HG03060 (cell line): Measurements from ENCODE around the gene PDGFRB.

Experiments used
- ATAC-seq: cut with Tn5 transposase; IDR thresholded peaks from one replicate; pipeline ENCODE4 v1.9.1; 2021; ENCODE audit warnings: low read depth, moderate number of reproducible peaks; ENCODE audit not compliant: unreplicated experiment

The PDGFRB gene

DNA sequence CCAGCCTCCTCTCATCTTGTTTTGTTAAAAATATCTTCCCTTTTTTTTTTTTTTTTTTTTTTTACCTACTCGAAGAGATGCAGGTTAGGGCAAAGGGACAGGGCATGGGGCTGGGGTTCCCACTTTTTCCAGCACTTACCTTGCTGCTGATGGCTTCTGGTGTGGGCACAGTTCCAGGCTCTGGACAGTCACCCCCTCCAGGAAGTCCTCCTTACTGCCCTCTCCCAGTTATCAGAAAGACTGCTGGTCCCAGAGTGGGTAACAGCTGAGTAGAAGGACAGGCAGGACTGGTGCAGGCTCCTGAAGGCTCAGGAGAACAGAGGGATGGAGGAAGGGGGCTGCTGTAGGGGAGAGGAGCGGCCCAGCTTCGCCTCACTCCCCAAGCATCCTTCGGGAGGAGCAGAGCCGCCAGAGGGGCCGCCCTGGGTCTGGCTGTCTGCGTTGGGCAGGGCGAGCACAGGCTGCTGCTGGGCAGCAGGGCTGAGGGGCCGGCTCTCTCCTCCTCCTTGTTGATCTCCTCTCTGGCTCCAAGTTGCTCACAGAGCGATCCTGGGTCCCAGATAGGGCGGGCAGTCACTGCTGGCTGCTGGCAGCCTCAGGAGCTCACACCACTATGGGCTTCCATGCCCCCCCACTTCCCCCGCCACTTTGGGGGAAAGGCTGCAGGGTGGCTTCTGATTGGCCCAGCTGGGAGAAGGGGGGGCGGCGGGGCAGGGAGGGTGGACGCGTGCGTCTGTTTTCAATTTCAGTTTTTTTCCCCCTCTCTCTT lies at the start of gene PDGFRB:
Gene PDGFRB, minus strand, starts transcription at position 588 of the 769 bp plus-strand sequence. CDS start 18,798 bp downstream, outside the sequence.
- ATAC-seq = no peak

DNA sequence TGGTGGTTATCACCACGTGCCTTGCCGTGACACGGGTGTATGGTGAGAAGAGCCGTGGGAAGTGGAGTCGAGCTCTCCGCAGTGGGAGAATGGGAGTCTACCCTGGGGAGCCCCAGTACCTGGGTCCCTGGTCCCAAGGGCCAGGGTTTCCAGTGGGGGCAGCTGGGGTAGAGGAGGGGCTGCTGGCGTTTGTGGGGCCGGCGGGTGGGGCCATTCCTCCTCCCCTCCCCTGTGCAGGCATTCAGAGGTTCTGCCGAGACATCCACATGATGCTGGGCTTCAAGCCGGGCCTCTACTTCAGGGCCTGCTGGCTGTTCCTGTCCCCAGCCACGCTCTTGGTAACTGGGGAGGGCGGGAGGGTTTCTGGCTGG lies 48.9 kb upstream of the PDGFRB start:
- no peak for ATAC-seq

- ATAC-seq = no peak
These were observed 48.4 kb upstream of the PDGFRB start for GRCh38 chr5:150203832-150204589.

DNA sequence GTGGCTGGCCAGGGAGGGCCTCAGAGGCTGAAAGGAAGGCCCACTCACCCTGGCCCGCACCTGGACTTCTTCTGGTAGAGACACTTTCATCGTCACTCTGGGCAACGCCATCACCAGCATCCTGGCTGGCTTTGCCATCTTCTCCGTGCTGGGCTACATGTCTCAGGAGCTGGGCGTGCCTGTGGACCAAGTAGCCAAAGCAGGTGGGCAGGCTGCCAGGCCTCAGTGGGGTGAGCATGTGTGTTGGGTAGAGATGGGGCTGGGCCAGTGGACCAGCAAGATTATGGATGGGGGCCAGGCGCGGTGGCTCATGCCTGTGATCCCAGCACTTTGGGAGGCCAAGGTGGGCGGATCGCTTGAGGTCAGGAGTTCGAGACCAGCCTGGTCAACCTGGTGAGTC lies 46.9 kb upstream of the PDGFRB start:
- no peak for ATAC-seq

GRCh38 chr5:150197476-150197875 lies 41.8 kb upstream of the PDGFRB start:
- ATAC-seq = no peak

- no peak for ATAC-seq
These were observed 41.3 kb upstream of the PDGFRB start for GRCh38 chr5:150196986-150197385.

DNA sequence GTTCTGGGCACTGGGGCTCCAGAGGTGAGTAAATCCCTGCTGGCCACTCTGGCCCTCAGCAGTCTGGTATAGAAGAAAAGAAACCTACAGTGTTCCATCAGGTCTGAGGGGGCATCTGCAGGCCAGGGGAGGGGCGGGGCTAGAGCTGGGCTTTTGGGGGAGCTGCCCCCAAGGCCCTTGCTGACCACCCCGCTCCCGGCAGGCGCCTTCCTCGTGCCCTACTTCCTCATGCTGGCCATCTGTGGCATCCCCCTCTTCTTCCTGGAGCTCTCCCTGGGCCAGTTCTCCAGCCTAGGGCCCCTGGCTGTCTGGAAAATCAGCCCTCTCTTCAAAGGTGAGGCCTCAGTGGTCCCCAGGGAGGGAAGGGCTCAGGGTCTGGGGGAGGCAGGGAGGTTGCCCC lies 40.9 kb upstream of the PDGFRB start:
- ATAC-seq = no peak

DNA sequence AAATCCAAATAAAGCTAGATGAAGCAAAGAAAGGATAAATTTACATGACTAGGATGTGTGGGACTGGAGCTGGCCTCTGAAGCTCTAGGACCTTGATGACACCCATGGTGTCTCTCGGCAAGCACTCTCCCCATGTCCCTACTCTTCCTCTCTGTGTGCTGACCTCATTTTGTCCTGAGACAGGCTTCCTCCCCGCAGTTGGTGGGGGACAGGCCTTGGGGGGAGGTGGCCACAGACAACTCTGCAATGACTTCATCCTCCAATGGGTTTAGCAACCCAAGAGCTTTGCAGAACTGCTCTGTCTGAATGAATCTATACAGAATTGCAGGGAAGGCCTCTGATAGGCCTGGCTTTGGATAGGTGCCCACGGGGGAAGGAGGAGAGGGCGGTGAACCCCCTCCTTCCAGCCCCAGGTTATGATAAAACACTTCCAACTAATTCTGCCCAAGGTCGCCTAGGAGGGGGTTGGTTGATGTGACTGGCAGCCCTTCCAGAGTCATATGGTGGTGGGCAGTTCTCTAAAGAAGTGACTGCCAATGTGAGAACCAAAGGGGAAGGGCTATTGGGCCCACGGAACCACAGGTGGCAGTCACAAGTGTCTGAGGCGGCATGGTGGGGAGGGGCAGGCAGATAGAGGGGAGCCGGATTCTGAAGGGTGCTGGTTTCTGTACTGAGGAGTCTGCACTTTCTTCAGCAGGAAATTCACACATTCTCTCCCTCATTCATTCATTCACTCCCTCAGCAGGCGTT lies 40.3 kb upstream of the PDGFRB start:
- no peak for ATAC-seq

- ATAC-seq = no peak
These were observed 36.8 kb upstream of the PDGFRB start for GRCh38 chr5:150192462-150192861.

DNA sequence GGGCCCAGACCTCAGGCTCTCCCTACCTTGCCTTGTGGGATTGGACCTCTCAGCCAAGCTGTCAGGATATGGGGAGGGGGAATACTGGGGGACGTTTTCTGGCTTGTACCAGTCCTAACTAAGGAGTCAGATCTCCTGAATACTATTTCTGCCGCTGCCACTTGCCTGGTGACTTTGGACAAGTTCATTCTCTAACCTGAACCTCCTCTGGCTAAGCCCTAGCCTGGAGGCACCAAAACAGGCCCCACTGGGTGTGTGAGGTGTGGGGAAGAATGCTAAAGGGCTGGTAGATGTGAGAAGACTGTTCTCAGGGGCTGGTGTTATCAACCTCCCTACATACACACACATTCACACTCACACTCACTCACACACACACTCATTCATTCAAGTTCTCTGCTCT lies 35.3 kb upstream of the PDGFRB start:
- no peak for ATAC-seq

DNA sequence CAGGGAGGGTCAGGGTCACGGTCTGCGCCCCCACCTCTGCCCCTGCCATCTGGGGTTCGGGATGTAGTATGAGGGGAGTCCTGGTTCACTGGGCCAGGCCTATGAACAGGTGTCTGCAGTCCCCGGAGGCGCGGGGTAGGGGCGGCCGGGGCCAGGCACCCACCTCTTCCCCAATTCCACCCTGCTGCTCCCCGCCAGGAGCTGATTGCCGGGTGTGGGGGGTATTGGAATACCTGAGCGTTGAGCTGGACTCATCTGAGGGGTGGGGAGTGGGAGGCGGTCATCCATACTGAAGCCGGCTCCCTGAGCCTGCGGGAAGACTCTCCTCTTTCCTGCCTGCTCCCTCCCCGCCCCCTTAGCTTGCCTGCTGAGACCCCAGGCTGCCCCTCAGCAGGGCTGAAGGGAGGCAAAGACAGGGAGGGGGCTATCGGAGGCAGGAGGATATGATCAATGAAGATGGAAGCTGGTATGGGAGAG lies 34.9 kb upstream of the PDGFRB start:
- no peak for ATAC-seq

- no peak for ATAC-seq
These were observed 34.3 kb upstream of the PDGFRB start, which contains the start of gene SLC6A7 for GRCh38 chr5:150189728-150190502. Gene SLC6A7, plus strand, starts transcription at chr5:150190062. Its CDS starts 266 bp downstream, at chr5:150190328.

DNA sequence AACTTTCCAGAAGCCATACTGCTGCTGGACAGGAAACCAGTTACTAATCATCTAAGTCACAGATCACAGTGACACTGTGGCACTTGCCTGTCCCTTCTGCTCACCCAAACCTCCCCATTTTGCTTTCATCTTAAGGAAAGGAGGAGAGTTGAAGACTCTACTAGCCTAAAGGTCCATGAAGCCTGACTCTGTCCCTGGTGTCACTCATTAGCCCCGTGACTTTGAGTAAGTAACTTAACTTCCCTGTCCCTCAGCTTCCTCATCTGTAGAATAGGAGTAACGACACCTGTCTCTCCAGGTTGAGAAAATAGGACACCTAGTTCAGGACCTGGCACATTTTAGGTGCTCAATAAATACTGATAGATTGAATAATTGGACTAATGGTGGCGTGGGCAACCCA lies 33.7 kb upstream of the PDGFRB start:
- ATAC-seq = no peak

- ATAC-seq = no peak
These were observed 32.6 kb upstream of the PDGFRB start for GRCh38 chr5:150188146-150188842.

DNA sequence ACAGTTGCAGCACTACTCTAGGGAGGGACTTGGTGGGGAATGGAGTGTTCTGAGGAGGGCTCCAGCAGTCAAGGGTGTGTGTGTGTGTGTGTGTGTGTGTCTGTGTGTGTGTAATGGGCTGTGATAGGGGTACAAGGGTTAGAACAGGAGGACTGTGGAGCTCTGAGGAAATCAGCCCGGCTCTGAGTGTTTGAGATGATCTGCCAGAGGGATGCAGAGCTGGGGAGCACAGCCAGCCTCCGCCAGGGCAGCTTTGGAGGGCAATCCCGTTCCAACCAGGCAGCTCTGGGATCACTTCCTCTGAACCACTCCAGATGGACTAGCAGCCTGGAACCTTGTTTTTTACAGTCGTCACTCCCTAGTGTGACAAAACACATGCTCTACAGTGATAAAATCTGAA lies 31.3 kb upstream of the PDGFRB start:
- ATAC-seq = no peak

DNA sequence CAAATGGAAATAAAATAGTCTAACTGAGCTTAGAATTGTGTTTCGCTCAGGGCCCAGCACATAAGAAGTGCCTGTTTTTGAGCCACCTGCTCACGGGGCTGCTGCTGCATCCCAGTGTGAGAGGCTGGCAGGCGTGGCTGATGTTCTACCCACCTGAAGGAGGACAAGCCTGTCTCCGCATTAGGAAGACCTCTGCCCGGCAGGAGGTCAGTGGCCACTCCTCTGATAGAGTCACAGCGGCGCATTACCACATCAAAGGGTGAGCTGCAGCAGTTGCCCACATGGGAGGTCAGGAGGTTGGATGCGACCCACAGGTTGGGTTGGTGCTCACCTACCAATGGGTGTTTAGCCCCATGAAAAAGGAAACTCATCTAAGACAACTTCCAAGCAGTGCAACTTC lies 30.5 kb upstream of the PDGFRB start:
- no peak for ATAC-seq

GRCh38 chr5:150184990-150185912 lies 29.6 kb upstream of the PDGFRB start:
- no peak for ATAC-seq

- ATAC-seq = no peak
These were observed 28.4 kb upstream of the PDGFRB start for GRCh38 chr5:150184006-150184405.

GRCh38 chr5:150183436-150183835 lies 27.8 kb upstream of the PDGFRB start:
- ATAC-seq = no peak
